Endothelial cell of umbilical vein (primary cell): ENCODE data around the gene GNAZ. TPM values are rescaled to one million over a fixed set of nuclear protein-coding genes. Genes with fewer than 3 reads are reported as not detected.

Source experiments
- BruUV-seq: library from RNA; stranded (reverse); fragments of 400-500 nt; replicated peaks from 2 replicates; lab custom pipeline; 2021; lab: Mats Ljungman, UMichigan
- CTCF ChIA-PET: fragments of 300-600, 350-600 bp; sonication (Branson Sonifier 250); formaldehyde crosslinking; loops from one replicate; lab custom pipeline; 2021; ENCODE audit warnings: antibody characterized with exemption, inconsistent platforms; lab: Charles Lee
- POLR2A ChIA-PET: fragments of 300-600, 350-600 bp; sonication (Branson Sonifier 250); formaldehyde crosslinking; loops from one replicate; lab custom pipeline; 2021; ENCODE audit warnings: antibody characterized with exemption, inconsistent platforms; lab: Charles Lee
- DNase-seq: peaks from one replicate; pipeline ENCODE4 v3.0.0-alpha.2; 2011; ENCODE audit warnings: low read depth, low spot score
- FAIRE-seq: peaks from 2 replicates; lab custom pipeline; 2011; peaks lifted over from hg19 to GRCh38; lab: Jason Lieb, UNC
- H2AFZ ChIP-seq: 2 replicates; pipeline ENCODE4 v1.6.0; 2012; ENCODE audit warnings: low read depth, low read length, control low read depth, inconsistent platforms
- H3K27ac ChIP-seq: 2 replicates; pipeline ENCODE4 v1.5.1; 2011; ENCODE audit warnings: low read depth, mild to moderate bottlenecking, control low read depth, low read length, moderate library complexity; ENCODE audit not compliant: insufficient read depth
- H3K27me3 ChIP-seq, 2 experiments: 2 replicates each; pipeline versions ENCODE4 v1.6.0 to v1.6.1; 2011; ENCODE audit warnings: low read length in 2 of 2, mixed read lengths in 1 of 2; ENCODE audit not compliant: control insufficient read depth in 2 of 2, insufficient read depth in 2 of 2
- H3K36me3 ChIP-seq, 2 experiments: 2 replicates in 1 of 2; 3 replicates in 1 of 2; pipeline ENCODE4 v1.5.1; 2011; ENCODE audit warnings: low read length in 2 of 2, mild to moderate bottlenecking in 1 of 2, moderate library complexity in 1 of 2; ENCODE audit not compliant: control insufficient read depth in 2 of 2, insufficient read depth in 2 of 2; ENCODE audit errors: extremely low read depth in 1 of 2
- H3K4me1 ChIP-seq: 3 replicates; pipeline ENCODE4 v1.5.1; 2011; ENCODE audit warnings: mild to moderate bottlenecking, low read length; ENCODE audit not compliant: control insufficient read depth, insufficient read depth; ENCODE audit errors: extremely low read depth
- H3K4me2 ChIP-seq: 2 replicates; pipeline ENCODE4 v1.6.1; 2011; ENCODE audit warnings: low read length, control low read depth, mixed read lengths; ENCODE audit not compliant: insufficient read depth
- H3K4me3 ChIP-seq, 3 experiments: fragments of 200-600 bp in 1 of 3; sonication (generic), shearing (Covaris generic) in 1 of 3; replicated peaks in 1 of 3; 2 replicates each; pipeline ENCODE4 v1.5.1; 2011 to 2016; ENCODE audit warnings: control low read depth in 3 of 3, low read length in 3 of 3, mild to moderate bottlenecking in 2 of 3, inconsistent platforms in 1 of 3, low read depth in 1 of 3, moderate library complexity in 1 of 3; ENCODE audit not compliant: insufficient read depth in 1 of 3
- H3K79me2 ChIP-seq: 2 replicates; pipeline ENCODE4 v1.6.0; 2012; ENCODE audit warnings: low read length, inconsistent platforms; ENCODE audit not compliant: control insufficient read depth, insufficient read depth
- H3K9ac ChIP-seq: replicated peaks from 2 replicates; pipeline ENCODE3; 2011; ENCODE audit warnings: low read length, control low read depth; ENCODE audit not compliant: insufficient read depth; ENCODE audit errors: extremely low read depth
- H3K9me1 ChIP-seq: replicated peaks from 3 replicates; pipeline ENCODE4 v1.6.0; 2011; ENCODE audit warnings: mild to moderate bottlenecking, low read length; ENCODE audit not compliant: control insufficient read depth, insufficient read depth; ENCODE audit errors: extremely low read depth
- H3K9me3 ChIP-seq: replicated peaks from 2 replicates; pipeline ENCODE4 v1.5.1; 2012; ENCODE audit warnings: low read length, inconsistent platforms; ENCODE audit not compliant: control insufficient read depth, insufficient read depth
- H4K20me1 ChIP-seq: replicated peaks from 2 replicates; pipeline ENCODE3; 2011; ENCODE audit warnings: mild to moderate bottlenecking, low read length; ENCODE audit not compliant: control insufficient read depth, insufficient read depth; ENCODE audit errors: extremely low read depth
- CTCF ChIP-seq, 2 donors: IDR thresholded peaks; 1 replicate in 1 of 2; 2 replicates in 1 of 2; pipeline ENCODE4 v1.5.1; 2011; ENCODE audit warnings: low read length in 2 of 2, mild to moderate bottlenecking in 2 of 2, moderate library complexity in 2 of 2, control low read depth in 1 of 2, inconsistent platforms in 1 of 2, low read depth in 1 of 2; ENCODE audit not compliant: insufficient read depth in 1 of 2; ENCODE audit errors: extremely low read depth in 1 of 2
- EZH2 ChIP-seq: IDR thresholded peaks from 2 replicates; pipeline ENCODE4 v1.6.1; 2012; ENCODE audit warnings: borderline replicate concordance, low read depth, mild to moderate bottlenecking, moderate library complexity, low read length, inconsistent platforms; ENCODE audit not compliant: severe bottlenecking
- FOS ChIP-seq: IDR thresholded peaks from 2 replicates; pipeline ENCODE4 v1.6.1; 2011; ENCODE audit warnings: mild to moderate bottlenecking, low read length, moderate library complexity, borderline replicate concordance; ENCODE audit not compliant: insufficient read depth
- GATA2 ChIP-seq: IDR thresholded peaks from 2 replicates; pipeline ENCODE4 v1.7.0; 2011; ENCODE audit warnings: low read depth, mild to moderate bottlenecking, moderate library complexity, mixed read lengths, low read length; ENCODE audit not compliant: insufficient read length, insufficient read depth
- JUN ChIP-seq: IDR thresholded peaks from 2 replicates; pipeline ENCODE4 v1.6.1; 2011; ENCODE audit warnings: borderline replicate concordance, low read depth; ENCODE audit not compliant: insufficient read length, insufficient read depth
- MAX ChIP-seq: IDR thresholded peaks from 2 replicates; pipeline ENCODE4 v1.6.1; 2011; ENCODE audit not compliant: insufficient read depth, insufficient read length
- MYC ChIP-seq: IDR thresholded peaks from one replicate; pipeline ENCODE4 v1.6.1; 2011; ENCODE audit warnings: mild to moderate bottlenecking, low read depth, low read length
- POLR2A ChIP-seq: IDR thresholded peaks from 2 replicates; pipeline ENCODE4 v1.6.1; 2012; ENCODE audit warnings: low read depth, mild to moderate bottlenecking, control low read depth, low read length
- POLR2AphosphoS5 ChIP-seq: IDR thresholded peaks from 2 replicates; pipeline ENCODE4 v1.6.1; 2012; ENCODE audit warnings: low read depth, mild to moderate bottlenecking, control low read depth, low read length, moderate library complexity; ENCODE audit not compliant: insufficient read depth
- dilution Hi-C: fragments of 300-500 bp; cut with MboI; formaldehyde crosslinking; loops from one replicate; pipeline ENCODE4 v1.15.0; 2019; ENCODE audit warnings: low sequenced_read_pairs; ENCODE audit not compliant: extremely low pct_ligation_motif_present
- intact Hi-C: fragments of 100-400 bp; cut with micrococcal nuclease; formaldehyde crosslinking; loops from one replicate; pipeline ENCODE4 v1.10.0; 2022
- polyA plus RNA-seq, 4 experiments: library from polyadenylated mRNA; depleted of rRNA in 3 of 4; stranded (reverse) in 3 of 4; unstranded in 1 of 4; fragments of >200 nt; gene quantifications; 2 replicates each; pipeline versions ENCODE4 v1.2.1 to v1.2.3, GENCODE V29; 2011 to 2012; ENCODE audit warnings: missing spikeins in 1 of 4
- total RNA-seq: library from RNA; stranded (reverse); gene quantifications from 2 replicates; pipeline ENCODE4 v1.2.3, GENCODE V29; 2021

The GNAZ gene
- total and polyA plus RNA-seq, 2 donors (not counting 3 experiments of a cell fraction or from before 2014, with no cell fraction given): 0.44 to 0.86 TPM

DNA sequence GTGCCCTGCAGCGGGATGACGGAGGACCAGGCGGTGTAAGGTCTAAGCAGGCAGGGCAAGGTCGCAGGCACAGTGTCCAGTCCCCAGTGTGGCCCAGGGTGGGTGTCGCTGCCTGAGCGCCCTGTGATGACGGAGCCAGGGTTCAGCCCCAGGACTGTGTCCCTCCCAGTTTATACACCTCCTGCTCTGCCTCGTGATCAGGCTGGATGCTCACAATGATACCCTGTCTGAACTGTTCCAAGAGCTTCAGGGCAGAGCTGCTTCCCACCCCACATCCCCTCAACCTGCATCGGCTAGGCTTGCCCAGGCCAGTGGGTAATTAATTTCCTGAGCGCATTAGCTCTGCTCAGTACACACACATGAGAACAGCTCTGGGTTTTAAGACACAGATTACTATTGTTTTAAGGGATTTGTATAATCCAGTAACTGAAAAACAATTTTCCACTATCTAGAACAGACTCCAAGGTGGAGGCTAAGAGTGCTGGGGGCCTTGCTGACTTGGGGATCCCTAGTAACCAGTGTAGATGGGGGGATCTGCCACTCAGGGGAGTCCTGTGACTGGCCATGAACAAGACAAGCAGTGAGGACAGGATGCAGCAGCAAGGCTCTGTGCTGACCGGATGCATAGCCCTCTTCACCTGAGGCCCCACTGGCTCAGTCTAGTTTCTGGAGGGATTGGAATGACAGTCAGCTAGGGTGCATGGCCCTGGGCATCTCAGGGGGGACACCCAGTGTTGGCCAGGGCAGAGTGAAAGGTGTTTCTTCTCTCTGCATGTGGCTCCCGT, 34.1 kb downstream of the GNAZ start:
- BruUV-seq: no TSS peak
- Histone ChIP-seq H3K79me2 (no peaks in the 10 kb centered on the region), H3K4me1 (no peaks in the 10 kb centered on the region), H3K9ac (no peak overlapping the region), H3K4me3 (no peak overlapping the region), H2AFZ (no peak overlapping the region), H3K9me3 (no peaks in the 10 kb centered on the region), H3K9me1 (no peaks in the 10 kb centered on the region), H4K20me1 (no peaks in the 10 kb centered on the region), H3K36me3 (no peaks in the 10 kb centered on the region), H3K4me2 (no peak overlapping the region), H3K27ac (no peak overlapping the region), H3K27me3 (no peaks in the 10 kb centered on the region)
- POLR2A ChIA-PET: no interaction called here
- CTCF ChIA-PET: interaction anchor here (1.0 kb wide), 1 partner anchor 682 kb away, joined by 3 read pairs; no protein-coding TSS in a partner anchor
- intact Hi-C loops (no loop called here), dilution Hi-C loops (no loop called here)
- FAIRE-seq (no peak), DNase-seq (no peak)
- TF ChIP-seq MYC: no peak
- no peak for TF ChIP-seq POLR2A
- no peak for TF ChIP-seq EZH2
- TF ChIP-seq JUN: no peak
- TF ChIP-seq MAX: no peak
- no peak for TF ChIP-seq CTCF (IDR thresholded peaks at IDR 0.05; ENCODE audit: extremely low read depth in 1 of 2, insufficient read depth in 1 of 2, low read depth in 1 of 2, low read length in 2 of 2)
- no peak for TF ChIP-seq GATA2
- TF ChIP-seq POLR2AphosphoS5: no peak
- TF ChIP-seq FOS: no peak
